ENCODE measurements around the gene DNAH11.
"Not testable (repeated sequence)": the region's sequence is repeated elsewhere in the genome, so short reads cannot be mapped to it uniquely, and the experiment has no call there.

DNAH11 gene

DNA sequence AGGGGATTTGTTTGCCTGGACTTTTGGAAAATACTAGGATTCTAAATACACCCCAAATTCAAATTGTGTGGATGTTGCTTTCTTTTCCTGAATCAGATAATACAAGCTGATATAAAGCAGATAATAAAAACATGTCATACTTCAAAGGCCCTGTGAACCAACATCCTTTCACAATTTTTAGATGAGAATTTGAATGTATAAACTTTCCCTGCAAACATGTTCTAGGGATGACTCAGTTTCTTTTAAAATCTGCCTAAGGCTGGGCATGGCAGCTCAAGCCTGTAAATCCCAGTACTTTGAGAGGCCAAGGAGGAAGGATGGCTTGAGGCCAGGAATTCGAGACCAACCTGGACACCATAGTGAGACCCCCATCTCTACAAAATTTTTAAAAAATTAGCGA lies 340.7 kb downstream of the DNAH11 start:
- DNase-seq (ENCODE audit: low read depth in 2 of 2) = not testable (repeated sequence)

- DNase-seq (ENCODE audit: low read depth in 2 of 2) = no peak
Observed at GRCh38 chr7:21884496-21884895, 341.7 kb downstream of the DNAH11 start.

- DNase-seq (ENCODE audit: low read depth in 2 of 2) = no peak
Observed at GRCh38 chr7:21886396-21886795, 343.6 kb downstream of the DNAH11 start.

- DNase-seq (ENCODE audit: low read depth in 2 of 2) = no peak
Observed at GRCh38 chr7:21887353-21887752, 344.5 kb downstream of the DNAH11 start.

- DNase-seq (ENCODE audit: low read depth in 2 of 2) = no peak
Observed at GRCh38 chr7:21887779-21888178, 344.9 kb downstream of the DNAH11 start.

- DNase-seq (ENCODE audit: low read depth in 2 of 2) = no peak
Observed at GRCh38 chr7:21891291-21891690, 348.5 kb downstream of the DNAH11 start.

DNA sequence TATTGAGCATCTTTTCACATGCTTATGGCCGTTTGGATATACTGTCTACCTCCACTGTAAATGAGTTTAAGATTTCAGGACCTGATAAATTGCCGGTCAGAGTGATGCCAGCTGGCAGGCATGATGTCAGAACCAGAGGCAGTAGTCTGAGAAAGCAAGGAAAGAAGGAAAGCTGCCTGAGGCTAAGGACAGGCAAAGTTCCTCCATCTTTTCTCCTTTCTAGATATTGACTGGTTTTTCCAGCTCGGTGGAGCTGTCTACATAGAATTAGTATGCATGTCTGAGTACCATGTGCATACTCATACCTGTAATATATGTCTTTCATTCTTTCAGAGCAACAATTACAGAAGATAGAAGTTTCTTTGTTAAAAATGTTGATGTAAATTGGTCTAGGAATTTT lies 350.6 kb downstream of the DNAH11 start:
- no peak for DNase-seq (ENCODE audit: low read depth in 2 of 2)

DNA sequence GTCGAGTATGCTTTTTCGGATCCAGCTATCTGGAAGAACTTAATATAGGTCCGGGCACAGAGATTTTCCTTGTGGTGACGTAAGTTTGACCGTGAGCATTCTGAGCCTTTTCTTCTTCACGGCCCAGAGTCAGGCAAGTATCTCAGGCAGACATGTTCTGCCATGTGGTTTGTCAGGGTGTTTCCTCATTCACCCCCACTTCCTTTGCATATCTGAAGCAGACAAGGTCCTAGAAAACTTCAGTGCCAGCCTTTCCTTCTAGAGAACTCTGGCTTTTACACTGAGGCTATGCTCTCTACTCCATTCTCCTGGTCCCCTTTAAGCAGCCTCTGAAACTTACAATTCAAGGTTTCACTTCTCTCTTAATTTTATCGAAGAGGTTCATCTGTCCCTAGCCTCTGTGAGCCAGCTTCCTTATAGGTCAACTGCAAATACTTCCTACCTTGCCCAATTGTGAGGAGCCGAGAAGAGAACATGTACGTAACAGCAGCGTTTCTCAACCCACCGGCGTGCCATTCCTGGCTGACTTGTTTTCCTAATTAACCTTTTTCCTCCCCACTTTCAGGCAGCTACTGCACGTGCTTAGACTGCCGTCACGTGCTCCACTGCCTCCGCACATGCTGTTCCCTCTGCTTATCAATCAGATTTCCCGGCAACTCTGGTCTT lies 355.6 kb downstream of the DNAH11 start:
- no peak for DNase-seq (ENCODE audit: low read depth in 2 of 2)

- no peak for DNase-seq (ENCODE audit: low read depth in 2 of 2)
Observed at GRCh38 chr7:21902240-21902639, 359.4 kb downstream of the DNAH11 start.

GRCh38 chr7:21903020-21903786 lies 360.4 kb downstream of the DNAH11 start:
- DNase-seq (ENCODE audit: low read depth in 2 of 2) = no peak

GRCh38 chr7:21908746-21909145 lies 365.9 kb downstream of the DNAH11 start:
- DNase-seq (ENCODE audit: low read depth in 2 of 2) = no peak

DNA sequence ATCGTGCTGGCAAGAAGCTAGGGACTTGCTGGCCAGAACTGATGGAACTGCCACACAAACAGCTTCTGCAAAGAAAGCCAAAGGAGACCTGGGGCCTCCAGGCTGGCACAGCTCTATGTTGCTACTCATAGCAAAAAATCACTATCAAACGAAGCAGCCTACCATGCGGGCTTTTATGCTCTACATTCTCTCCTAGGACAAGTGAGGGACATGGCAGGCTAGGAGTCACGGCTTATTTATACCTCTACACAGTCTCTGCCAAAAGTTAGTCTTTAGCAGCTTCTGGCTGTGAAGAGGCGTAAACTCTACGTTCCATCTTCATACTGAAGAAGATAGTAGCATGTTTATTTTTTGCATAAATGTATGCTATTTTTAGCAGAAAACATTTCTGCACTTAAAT lies 367.4 kb downstream of the DNAH11 start:
- no peak for DNase-seq (ENCODE audit: low read depth in 2 of 2)

DNA sequence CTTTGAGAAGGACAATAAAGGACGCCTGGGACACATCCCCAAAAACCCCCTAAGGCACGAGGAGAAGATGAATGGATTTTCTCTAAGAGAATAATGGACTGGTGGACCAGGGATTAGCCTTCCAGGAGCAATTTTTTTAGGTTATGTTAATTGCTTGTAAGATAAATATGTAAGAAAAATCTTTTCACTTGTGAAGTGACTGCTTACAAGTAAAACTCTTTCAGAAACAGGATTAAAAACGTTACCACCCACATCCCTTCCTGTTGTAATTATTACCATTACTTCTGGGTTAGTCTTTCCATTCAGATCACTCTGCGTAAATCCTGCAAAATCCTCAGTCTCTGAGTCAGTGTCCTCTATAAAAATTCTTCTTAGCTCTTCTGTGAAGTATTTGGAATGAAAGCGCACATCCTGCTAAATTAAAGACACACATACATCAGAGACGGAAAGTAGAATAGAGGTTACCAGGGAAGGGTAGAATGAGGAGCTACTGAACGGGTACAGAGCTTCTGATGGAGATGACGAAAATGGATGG lies 368.6 kb downstream of the DNAH11 start:
- DNase-seq (ENCODE audit: low read depth in 2 of 2) = no peak

- no peak for DNase-seq (ENCODE audit: low read depth in 2 of 2)
Observed at GRCh38 chr7:21912305-21912704, 369.5 kb downstream of the DNAH11 start.

GRCh38 chr7:21912931-21913780 lies 370.3 kb downstream of the DNAH11 start:
- DNase-seq (ENCODE audit: low read depth in 2 of 2) = no peak

- DNase-seq (ENCODE audit: low read depth in 2 of 2) = no peak
Observed at GRCh38 chr7:21914671-21915070, 371.8 kb downstream of the DNAH11 start.

DNA sequence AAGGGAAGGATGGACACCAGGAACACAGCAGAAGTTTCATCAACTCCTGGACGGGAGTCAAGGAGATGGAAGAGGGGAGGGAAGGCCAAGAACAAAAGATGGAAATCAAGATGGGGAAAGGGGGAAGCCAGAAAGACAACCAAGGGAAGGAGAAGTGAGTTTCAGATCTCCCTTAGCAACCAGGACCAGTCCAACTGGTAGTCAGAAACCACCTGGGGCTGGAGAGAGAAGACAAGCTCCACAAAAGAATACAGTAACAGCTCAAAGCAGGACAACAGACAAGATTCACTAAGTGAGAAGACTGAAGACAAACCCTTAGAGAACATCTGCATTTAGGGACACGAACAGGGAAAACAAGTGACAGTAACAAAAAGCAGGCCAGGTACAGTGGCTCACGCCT lies 372.3 kb downstream of the DNAH11 start:
- no peak for DNase-seq (ENCODE audit: low read depth in 2 of 2)

GRCh38 chr7:21916176-21916575 lies 373.3 kb downstream of the DNAH11 start:
- no peak for DNase-seq (ENCODE audit: low read depth in 2 of 2)

- DNase-seq (ENCODE audit: low read depth in 2 of 2) = no peak
Observed at GRCh38 chr7:21916629-21917028, 373.8 kb downstream of the DNAH11 start.

GRCh38 chr7:21918216-21918615 lies 375.4 kb downstream of the DNAH11 start:
- no peak for DNase-seq (ENCODE audit: low read depth in 2 of 2)

DNA sequence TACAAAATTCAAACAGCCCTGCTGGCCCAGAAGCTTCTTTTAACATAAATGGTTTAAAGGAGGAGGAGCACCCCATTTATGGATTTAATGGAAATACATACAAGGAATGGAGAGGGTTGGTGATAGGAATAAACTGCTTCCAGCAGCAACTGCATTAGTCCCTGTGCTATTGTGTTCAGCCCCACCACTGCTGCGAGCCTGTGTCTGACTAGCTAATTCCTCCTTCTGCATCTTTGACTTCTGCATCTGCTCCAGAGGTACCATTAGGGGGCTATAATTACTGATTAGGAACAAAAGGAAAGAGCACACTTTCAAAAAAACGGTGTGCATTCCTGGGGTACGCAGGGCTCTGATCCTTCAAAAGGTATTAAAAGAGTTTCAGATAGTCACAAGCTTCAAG lies 378.1 kb downstream of the DNAH11 start:
- no peak for DNase-seq (ENCODE audit: low read depth in 2 of 2)

GRCh38 chr7:21922605-21923004 lies 379.8 kb downstream of the DNAH11 start:
- no peak for DNase-seq (ENCODE audit: low read depth in 2 of 2)

Measured in stimulated activated CD4-positive, alpha-beta T cell treated with anti-CD3 and anti-CD28 coated beads, Interleukin-12 subunit alpha, Interleukin-12 subunit beta, amount 100 ng/mL, for 24 hours (primary cell).